Stimulated activated CD8-positive, alpha-beta memory T cell treated with anti-CD3 and anti-CD28 coated beads, Interleukin-7, amount 100 ng/mL, for 48 hours (primary cell): ENCODE data around the gene ALG1.

Experiments
- DNase-seq, 2 donors: peaks; one replicate each; pipeline ENCODE4 v3.0.0-alpha.2; 2020; ENCODE audit warnings: low read depth in 1 of 2; ENCODE audit errors: extremely low read depth in 1 of 2

The ALG1 gene

GRCh38 chr16:5071681-5072333, at the start of gene ALG1:
ALG1 (plus strand) TSS chr16:5071843; CDS start chr16:5071850, 7 bp downstream.
- peak; percentile 75 to 80 for DNase-seq

- no peak for DNase-seq
These were observed 49.1 kb upstream of the ALG1 start for GRCh38 chr16:5022521-5022920.

- no peak for DNase-seq
These were observed 47.0 kb upstream of the ALG1 start for GRCh38 chr16:5024632-5025031.

GRCh38 chr16:5025171-5025632, 46.4 kb upstream of the ALG1 start:
- DNase-seq = no peak

- DNase-seq = no peak
These were observed 45.0 kb upstream of the ALG1 start for GRCh38 chr16:5026664-5027063.

- no peak for DNase-seq
These were observed 44.6 kb upstream of the ALG1 start for GRCh38 chr16:5027086-5027485.

GRCh38 chr16:5027575-5028235, 43.9 kb upstream of the ALG1 start:
- no peak for DNase-seq

- DNase-seq = no peak
These were observed 42.6 kb upstream of the ALG1 start for GRCh38 chr16:5028950-5029475.

GRCh38 chr16:5030251-5030870, 41.3 kb upstream of the ALG1 start:
- DNase-seq = no peak

GRCh38 chr16:5031601-5032000, 40.0 kb upstream of the ALG1 start:
- no peak for DNase-seq

- DNase-seq = no peak
These were observed 38.9 kb upstream of the ALG1 start for GRCh38 chr16:5032748-5033167.

GRCh38 chr16:5033256-5034166, 38.1 kb upstream of the ALG1 start, which contains the start of gene NAGPA:
NAGPA (minus strand) TSS chr16:5033935; CDS start chr16:5033914, 21 bp downstream.
- DNase-seq = peak; percentile 59 to 71

- DNase-seq = no peak
These were observed 37.5 kb upstream of the ALG1 start for GRCh38 chr16:5034167-5034523.

- DNase-seq = no peak
These were observed 35.8 kb upstream of the ALG1 start for GRCh38 chr16:5035909-5036227.

- DNase-seq = no peak
These were observed 35.2 kb upstream of the ALG1 start for GRCh38 chr16:5036228-5037156.

- DNase-seq = no peak
These were observed 31.2 kb upstream of the ALG1 start for GRCh38 chr16:5040451-5040850.

- DNase-seq = no peak
These were observed 30.0 kb upstream of the ALG1 start for GRCh38 chr16:5041600-5042133.

GRCh38 chr16:5042574-5043171, 29.0 kb upstream of the ALG1 start:
- DNase-seq = no peak

- no peak for DNase-seq
These were observed 27.6 kb upstream of the ALG1 start for GRCh38 chr16:5044011-5044540.
